GM06990 (cell line): Measurements from ENCODE around the gene CSH2.
"Not testable (repeated sequence)": the region's sequence is repeated elsewhere in the genome, so short reads cannot be mapped to it uniquely, and the experiment has no call there.

Source experiments
- DNase-seq: peaks from one replicate; pipeline ENCODE4 v3.0.0-alpha.2; 2011; ENCODE audit not compliant: insufficient read length; ENCODE audit errors: extremely low read depth
- H3K27me3 ChIP-seq: replicated peaks from 2 replicates; pipeline ENCODE4 v1.6.0; 2011; ENCODE audit warnings: low read length; ENCODE audit not compliant: control insufficient read depth, insufficient read depth
- H3K36me3 ChIP-seq: 2 replicates; pipeline ENCODE4 v1.5.1; 2011; ENCODE audit warnings: low read length; ENCODE audit not compliant: control insufficient read depth, insufficient read depth
- H3K4me3 ChIP-seq: replicated peaks from 2 replicates; pipeline ENCODE4 v1.5.1; 2011; ENCODE audit warnings: low read depth, mild to moderate bottlenecking, control low read depth, low read length
- TF ChIP-seq, protein P1 (sequence below): IDR thresholded peaks from 2 replicates; pipeline ENCODE4 v1.5.1; 2011; ENCODE audit warnings: low read length, control low read depth, mild to moderate bottlenecking, inconsistent platforms; ENCODE audit not compliant: insufficient read depth, poor library complexity, severe bottlenecking

The CSH2 gene

DNA sequence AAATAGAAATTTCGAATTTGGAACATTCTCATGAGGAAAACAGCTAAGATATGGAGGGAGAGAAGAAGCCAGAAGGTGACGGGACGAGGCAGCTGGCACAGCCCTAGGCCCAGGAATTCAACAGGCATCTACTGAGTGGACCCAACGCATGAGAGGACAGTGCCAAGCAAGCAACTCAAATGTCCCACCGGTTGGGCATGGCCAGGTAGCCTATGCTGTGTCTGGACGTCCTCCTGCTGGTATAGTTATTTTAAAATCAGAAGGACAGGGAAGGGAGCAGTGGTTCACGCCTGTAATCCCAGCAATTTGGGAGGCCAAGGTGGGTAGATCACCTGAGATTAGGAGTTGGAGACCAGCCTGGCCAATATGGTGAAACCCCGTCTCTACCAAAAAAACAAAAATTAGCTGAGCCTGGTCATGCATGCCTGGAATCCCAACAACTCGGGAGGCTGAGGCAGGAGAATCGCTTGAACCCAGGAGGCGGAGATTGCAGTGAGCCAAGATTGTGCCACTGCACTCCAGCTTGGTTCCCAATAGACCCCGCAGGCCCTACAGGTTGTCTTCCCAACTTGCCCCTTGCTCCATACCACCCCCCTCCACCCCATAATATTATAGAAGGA is 43.2 kb upstream of the CSH2 start:
- DNase-seq = no peak
- no peak overlapping the region for H3K4me3 ChIP-seq
- no peaks in the 10 kb centered on the region for H3K27me3 ChIP-seq
- TF ChIP-seq, protein P1, sequence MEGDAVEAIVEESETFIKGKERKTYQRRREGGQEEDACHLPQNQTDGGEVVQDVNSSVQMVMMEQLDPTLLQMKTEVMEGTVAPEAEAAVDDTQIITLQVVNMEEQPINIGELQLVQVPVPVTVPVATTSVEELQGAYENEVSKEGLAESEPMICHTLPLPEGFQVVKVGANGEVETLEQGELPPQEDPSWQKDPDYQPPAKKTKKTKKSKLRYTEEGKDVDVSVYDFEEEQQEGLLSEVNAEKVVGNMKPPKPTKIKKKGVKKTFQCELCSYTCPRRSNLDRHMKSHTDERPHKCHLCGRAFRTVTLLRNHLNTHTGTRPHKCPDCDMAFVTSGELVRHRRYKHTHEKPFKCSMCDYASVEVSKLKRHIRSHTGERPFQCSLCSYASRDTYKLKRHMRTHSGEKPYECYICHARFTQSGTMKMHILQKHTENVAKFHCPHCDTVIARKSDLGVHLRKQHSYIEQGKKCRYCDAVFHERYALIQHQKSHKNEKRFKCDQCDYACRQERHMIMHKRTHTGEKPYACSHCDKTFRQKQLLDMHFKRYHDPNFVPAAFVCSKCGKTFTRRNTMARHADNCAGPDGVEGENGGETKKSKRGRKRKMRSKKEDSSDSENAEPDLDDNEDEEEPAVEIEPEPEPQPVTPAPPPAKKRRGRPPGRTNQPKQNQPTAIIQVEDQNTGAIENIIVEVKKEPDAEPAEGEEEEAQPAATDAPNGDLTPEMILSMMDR = no peak
- H3K36me3 ChIP-seq = no peaks in the 10 kb centered on the region

DNA sequence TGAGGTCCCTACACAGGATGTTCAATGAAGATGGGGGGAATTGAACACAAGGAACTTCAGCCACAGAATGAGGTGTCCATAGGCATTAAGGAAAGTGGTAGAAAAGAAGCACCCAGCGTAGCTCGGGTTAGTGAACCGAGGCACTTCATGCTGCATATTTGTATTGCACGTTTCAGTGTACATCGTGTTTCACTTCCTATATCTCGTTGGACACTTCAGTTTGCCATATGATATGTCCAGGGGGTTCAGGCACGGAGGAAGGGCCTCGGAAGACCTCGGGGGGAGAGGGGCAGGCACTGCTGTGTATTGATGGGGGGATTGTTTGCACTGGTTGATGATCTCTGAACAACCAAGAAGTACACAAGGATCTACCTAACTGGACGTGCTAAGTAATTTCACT is 42.3 kb upstream of the CSH2 start:
- DNase-seq, H3K27me3 ChIP-seq, H3K4me3 ChIP-seq, H3K36me3 ChIP-seq: not testable (repeated sequence)

DNA sequence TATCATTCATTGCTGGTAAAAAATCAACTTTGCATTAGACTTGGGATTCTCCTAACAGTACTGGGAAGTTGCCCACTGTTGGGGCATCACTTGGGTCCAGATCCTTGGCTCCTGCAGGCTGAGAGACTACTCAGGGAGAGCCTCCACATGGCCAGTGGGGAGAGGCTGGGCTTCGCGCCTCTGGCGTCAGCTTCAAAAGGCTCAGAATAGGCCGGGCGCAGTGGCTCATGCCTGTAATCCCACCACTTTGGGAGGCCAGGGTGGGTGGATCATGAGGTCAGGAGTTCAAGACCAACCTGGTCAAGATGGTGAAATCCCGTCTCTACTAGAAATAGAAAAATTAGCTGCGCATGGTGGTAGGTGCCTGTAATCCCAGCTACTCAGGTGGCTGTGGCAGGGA is 41.0 kb upstream of the CSH2 start:
- Histone ChIP-seq H3K4me3 (no peak overlapping the region), H3K36me3 (no peaks in the 10 kb centered on the region), H3K27me3 (no peaks in the 10 kb centered on the region; the same call in 1 of the 2 replicates)
- TF ChIP-seq, protein P1 = no peak
- DNase-seq = no peak

DNA sequence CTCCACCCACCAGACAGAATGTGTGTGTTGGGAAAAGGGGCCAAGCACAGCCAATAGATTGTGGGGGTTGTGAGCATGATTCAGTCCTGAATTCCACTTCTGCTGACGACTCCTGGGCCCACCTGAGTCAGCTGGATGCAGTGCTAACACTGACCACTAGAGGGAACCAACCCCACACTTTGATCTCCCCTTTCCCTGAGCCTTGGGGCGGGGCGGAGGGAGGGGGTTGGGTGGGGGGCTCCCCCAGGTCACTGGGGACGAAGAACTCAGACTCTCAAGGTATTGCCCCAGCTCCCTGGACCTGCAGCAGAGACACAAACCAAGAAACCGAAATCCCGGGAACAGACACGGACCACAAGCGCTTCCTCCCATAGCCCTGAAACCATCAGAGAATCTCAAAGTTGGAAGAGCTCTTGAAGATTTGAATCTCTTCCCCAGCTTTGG is 38.2 kb upstream of the CSH2 start:
- Histone ChIP-seq H3K27me3 (no peaks in the 10 kb centered on the region; the same call in 1 of the 2 replicates), H3K4me3 (no peak overlapping the region), H3K36me3 (no peaks in the 10 kb centered on the region)
- no peak for DNase-seq
- TF ChIP-seq, protein P1 = peak; percentile 67

DNA sequence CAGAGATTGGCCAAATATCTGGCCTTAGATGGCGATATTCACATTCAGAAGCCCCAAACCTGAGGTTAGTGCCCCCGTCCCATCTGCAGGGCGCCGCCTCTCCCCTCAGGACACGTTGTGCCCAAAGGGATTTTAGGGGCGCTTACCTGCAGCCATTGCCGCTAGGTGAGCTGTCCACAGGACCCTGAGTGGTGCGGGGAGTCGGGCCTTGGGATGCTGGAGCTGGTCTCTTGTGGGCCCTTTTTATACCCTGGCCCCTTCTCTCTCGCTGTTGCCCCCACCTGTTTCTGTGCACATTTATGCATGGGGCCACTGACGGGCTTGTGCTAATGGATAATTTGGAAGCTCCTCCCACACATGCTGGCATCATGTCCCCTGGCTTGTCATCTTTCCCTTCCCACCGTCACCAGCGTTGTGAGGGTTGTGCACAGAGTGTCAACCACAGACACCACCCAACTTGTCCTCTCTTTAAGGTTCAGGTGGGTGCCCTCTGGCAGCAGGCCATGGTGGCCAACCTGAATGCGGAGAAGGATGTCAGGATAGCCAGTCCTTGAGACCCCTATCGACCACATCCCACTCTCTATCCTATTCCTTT is 37.7 kb upstream of the CSH2 start, which contains the start of gene CSHL1:
Gene CSHL1 (minus strand): TSS at position 218 of the 595 bp plus-strand sequence. CDS start 62 bp downstream, at position 156.
- TF ChIP-seq, protein P1 = no peak
- no peaks in the 10 kb centered on the region for H3K36me3 ChIP-seq
- DNase-seq = no peak
- H3K4me3 ChIP-seq = no peak within 1 kb of the TSS
- H3K27me3 ChIP-seq = no peaks in the 10 kb centered on the region; the same call in 1 of the 2 replicates

DNA sequence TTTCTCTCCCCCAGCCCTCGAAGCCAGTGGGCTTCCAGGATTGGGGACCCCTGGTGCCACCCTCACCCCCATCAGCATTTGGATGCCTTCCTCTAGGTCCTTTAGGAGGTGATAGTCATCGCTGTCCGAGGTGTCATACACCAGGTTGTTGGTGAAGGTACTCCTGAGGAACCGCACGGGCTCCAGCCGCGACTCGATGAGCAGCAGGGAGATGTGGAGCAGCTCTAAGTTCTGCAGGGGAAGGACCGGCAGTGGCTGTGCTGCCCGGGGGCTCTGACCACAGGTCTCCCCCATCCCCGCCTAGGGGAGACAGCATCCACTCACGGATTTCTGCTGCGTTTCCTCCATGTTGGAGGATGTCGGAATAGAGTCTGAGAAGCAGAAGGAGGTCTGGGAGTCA is 36.6 kb upstream of the CSH2 start:
- Histone ChIP-seq H3K27me3 (no peaks in the 10 kb centered on the region; the same call in 1 of the 2 replicates), H3K4me3 (no peak overlapping the region), H3K36me3 (no peaks in the 10 kb centered on the region)
- TF ChIP-seq, protein P1 = no peak
- no peak for DNase-seq

DNA sequence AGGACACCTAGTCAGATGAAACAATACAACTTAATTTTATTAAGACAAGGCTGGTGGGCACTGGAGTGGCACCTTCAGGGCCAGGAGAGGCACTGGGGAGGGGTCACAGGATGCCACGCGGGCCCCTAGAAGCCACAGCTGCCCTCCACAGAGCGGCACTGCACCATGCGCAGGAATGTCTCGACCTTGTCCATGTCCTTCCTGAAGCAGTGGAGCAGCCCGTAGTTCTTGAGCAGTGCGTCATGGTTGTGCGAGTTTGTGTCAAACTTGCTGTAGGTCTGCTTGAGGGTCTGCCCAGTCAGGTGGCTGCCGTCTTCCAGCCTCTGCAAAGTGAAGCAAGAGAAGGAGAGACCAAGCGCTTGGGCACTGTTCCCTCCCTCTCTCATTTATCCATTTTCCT is 36.1 kb upstream of the CSH2 start:
- not testable (repeated sequence) for H3K4me3 ChIP-seq, H3K27me3 ChIP-seq, H3K36me3 ChIP-seq, DNase-seq
